Activated B cell treated with CpG ODN at 0.5 μM for 24 hours (primary cell): ENCODE measurements around the gene LBH. TPM values are rescaled to one million over a fixed set of nuclear protein-coding genes. Genes with fewer than 3 reads are reported as not detected.

Source experiments
- ATAC-seq: fragments of 200-7000 bp; cut with Tn5 transposase; one replicate; pipeline ENCODE4 v1.10.0; 2021; ENCODE audit warnings: low read depth, mild to moderate bottlenecking, moderate library complexity
- CTCF ChIA-PET: fragments of 350-600 bp; sonication (Branson Sonifier 250); formaldehyde crosslinking; loops from one replicate; lab custom pipeline; 2021; ENCODE audit warnings: antibody characterized with exemption; lab: Charles Lee
- POLR2A ChIA-PET: fragments of 350-600 bp; sonication (Branson Sonifier 250); formaldehyde crosslinking; loops from one replicate; lab custom pipeline; 2021; ENCODE audit warnings: antibody characterized with exemption; lab: Charles Lee
- DNase-seq: peaks from one replicate; pipeline ENCODE4 v3.0.0; 2022
- H3K27ac Mint-ChIP-seq: one replicate; pipeline ENCODE4 v1.8.0; 2020; ENCODE audit warnings: mixed read lengths
- H3K27me3 Mint-ChIP-seq: one replicate; pipeline ENCODE4 v1.8.0; 2021; ENCODE audit warnings: mixed read lengths
- H3K36me3 Mint-ChIP-seq: one replicate; pipeline ENCODE4 v1.8.0; 2021; ENCODE audit warnings: low read depth, mixed read lengths
- H3K4me1 Mint-ChIP-seq: one replicate; pipeline ENCODE4 v1.8.0; 2021; ENCODE audit warnings: mixed read lengths
- H3K4me3 Mint-ChIP-seq: one replicate; pipeline ENCODE4 v1.8.0; 2020; ENCODE audit warnings: mild to moderate bottlenecking, mixed read lengths
- H3K9me3 Mint-ChIP-seq: one replicate; pipeline ENCODE4 v1.8.0; 2020; ENCODE audit warnings: mixed read lengths
- intact Hi-C: fragments of 100-400 bp; cut with micrococcal nuclease; formaldehyde crosslinking; loops from one replicate; pipeline ENCODE4 v1.15.1; 2024
- total RNA-seq: library from RNA; stranded (reverse); gene quantifications from 2 replicates; pipeline ENCODE4 v1.2.3, GENCODE V29; 2022
- TF ChIP-seq, protein P1 (sequence below): fragments of 200-600 bp; IDR thresholded peaks from one replicate; pipeline ENCODE4 v1.8.0; 2022; ENCODE audit warnings: antibody characterized with exemption, mild to moderate bottlenecking

LBH gene
- total RNA-seq, 1 donor from 2014 or later, result 131 TPM

GRCh38 chr2:30232801-30233130 is 1.4 kb downstream of the LBH start:
- H3K9me3 Mint-ChIP-seq, result no peaks in the 10 kb centered on the region
- no peaks in the 10 kb centered on the region for H3K27me3 Mint-ChIP-seq
- POLR2A ChIA-PET, result interaction anchor here (0.6 to 9.0 kb wide), 29 partner anchors 8 to 241 kb away, joined by 3 to 147 read pairs (median 12); partner anchors contain the start of genes LCLAT1 and YPEL5
- peak overlapping the region; percentile 93 for H3K4me3 Mint-ChIP-seq
- TF ChIP-seq, protein P1, sequence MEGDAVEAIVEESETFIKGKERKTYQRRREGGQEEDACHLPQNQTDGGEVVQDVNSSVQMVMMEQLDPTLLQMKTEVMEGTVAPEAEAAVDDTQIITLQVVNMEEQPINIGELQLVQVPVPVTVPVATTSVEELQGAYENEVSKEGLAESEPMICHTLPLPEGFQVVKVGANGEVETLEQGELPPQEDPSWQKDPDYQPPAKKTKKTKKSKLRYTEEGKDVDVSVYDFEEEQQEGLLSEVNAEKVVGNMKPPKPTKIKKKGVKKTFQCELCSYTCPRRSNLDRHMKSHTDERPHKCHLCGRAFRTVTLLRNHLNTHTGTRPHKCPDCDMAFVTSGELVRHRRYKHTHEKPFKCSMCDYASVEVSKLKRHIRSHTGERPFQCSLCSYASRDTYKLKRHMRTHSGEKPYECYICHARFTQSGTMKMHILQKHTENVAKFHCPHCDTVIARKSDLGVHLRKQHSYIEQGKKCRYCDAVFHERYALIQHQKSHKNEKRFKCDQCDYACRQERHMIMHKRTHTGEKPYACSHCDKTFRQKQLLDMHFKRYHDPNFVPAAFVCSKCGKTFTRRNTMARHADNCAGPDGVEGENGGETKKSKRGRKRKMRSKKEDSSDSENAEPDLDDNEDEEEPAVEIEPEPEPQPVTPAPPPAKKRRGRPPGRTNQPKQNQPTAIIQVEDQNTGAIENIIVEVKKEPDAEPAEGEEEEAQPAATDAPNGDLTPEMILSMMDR, result no peak
- CTCF ChIA-PET, result interaction anchor here (0.9 to 11.2 kb wide), 9 partner anchors 8 to 479 kb away, joined by 3 to 90 read pairs (median 3); no protein-coding TSS in a partner anchor
- H3K27ac Mint-ChIP-seq, result peak overlapping the region; percentile 94
- ATAC-seq (peak; percentile 7), DNase-seq (peak; percentile 48)
- intact Hi-C loops, result loop anchor here (1.0 to 10.0 kb wide), 10 partner anchors 44 to 1830 kb away; partner anchors contain the start of genes CAPN14 and SPAST
- peaks cover 37% of the 10 kb centered on the region for H3K36me3 Mint-ChIP-seq
- H3K4me1 Mint-ChIP-seq, result peaks cover 55% of the 10 kb centered on the region

DNA sequence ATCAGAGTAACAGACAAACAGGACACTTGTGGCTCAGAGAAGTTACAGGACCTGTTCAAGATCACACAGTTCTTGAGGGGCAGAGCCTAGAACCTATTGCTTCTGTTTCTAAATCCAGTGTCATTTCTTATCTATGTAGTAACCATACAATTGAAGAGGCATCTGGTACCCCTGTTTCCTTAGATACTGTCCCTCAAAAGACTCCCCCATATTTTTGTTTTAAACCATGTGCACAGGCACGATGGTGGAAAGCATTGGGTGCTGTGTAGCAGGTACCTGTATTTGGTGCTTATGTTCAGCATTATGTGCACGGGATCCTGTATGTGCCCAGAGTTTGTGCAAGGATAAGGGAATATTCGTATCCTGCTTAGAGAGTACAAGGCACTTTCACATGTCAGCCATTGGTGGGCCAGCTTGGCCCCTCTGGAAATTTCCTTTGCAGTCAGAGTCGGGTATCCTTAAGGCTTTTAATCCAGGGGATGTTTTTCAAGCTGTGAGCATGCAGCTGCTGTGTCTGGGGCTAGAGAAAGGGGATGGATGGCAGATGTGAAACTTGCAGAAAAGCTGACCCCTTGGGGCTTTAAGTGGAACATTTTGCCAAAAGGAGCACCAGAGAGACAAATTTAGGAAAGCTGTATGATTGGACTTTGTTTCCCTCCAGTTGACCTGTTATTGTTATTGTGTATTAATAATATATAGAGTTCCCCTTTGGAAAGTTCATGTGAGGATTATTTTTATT is 2.1 kb downstream of the LBH start:
- POLR2A ChIA-PET, result interaction anchor here (0.6 to 9.0 kb wide), 30 partner anchors 11 to 241 kb away, joined by 3 to 147 read pairs (median 12); partner anchors contain the start of genes LCLAT1 and YPEL5
- no peak for ATAC-seq
- no peaks in the 10 kb centered on the region for H3K27me3 Mint-ChIP-seq

GRCh38 chr2:30234180-30234971 is 3.0 kb downstream of the LBH start:
- Mint-ChIP-seq H3K4me3 (peak overlapping the region; percentile 93), H3K9me3 (no peaks in the 10 kb centered on the region), H3K27me3 (no peaks in the 10 kb centered on the region), H3K27ac (peak overlapping the region; percentile 94), H3K4me1 (peaks cover 71% of the 10 kb centered on the region), H3K36me3 (peaks cover 53% of the 10 kb centered on the region)
- TF ChIP-seq, protein P1, result no peak
- DNase-seq (no peak), ATAC-seq (no peak)
- CTCF ChIA-PET, result interaction anchor here (0.7 to 6.8 kb wide), 14 partner anchors 8 to 477 kb away, joined by 3 to 51 read pairs (median 4); partner anchors contain the start of gene YPEL5
- intact Hi-C loops, result loop anchor here (5.0 to 10.0 kb wide), 4 partner anchors 240 to 1828 kb away; partner anchors contain the start of genes CAPN14 and SPAST
- POLR2A ChIA-PET, result interaction anchor here (0.6 to 9.0 kb wide), 20 partner anchors 10 to 203 kb away, joined by 3 to 147 read pairs (median 6); partner anchors contain the start of gene YPEL5

More for the DNA sequence above, 2.1 kb downstream of the LBH start:
- no peak for DNase-seq
- peak overlapping the region; percentile 94 for H3K27ac Mint-ChIP-seq
- TF ChIP-seq, protein P1, result no peak
- H3K36me3 Mint-ChIP-seq, result peaks cover 44% of the 10 kb centered on the region
- H3K4me3 Mint-ChIP-seq, result peak overlapping the region; percentile 93
- no peaks in the 10 kb centered on the region for H3K9me3 Mint-ChIP-seq
- intact Hi-C loops, result loop anchor here (2.0 to 10.0 kb wide), 6 partner anchors 49 to 1829 kb away; partner anchors contain the start of genes CAPN14 and SPAST
- CTCF ChIA-PET, result interaction anchor here (0.7 to 11.2 kb wide), 15 partner anchors 7 to 478 kb away, joined by 3 to 90 read pairs (median 4); partner anchors contain the start of gene YPEL5
- peaks cover 62% of the 10 kb centered on the region for H3K4me1 Mint-ChIP-seq

DNA sequence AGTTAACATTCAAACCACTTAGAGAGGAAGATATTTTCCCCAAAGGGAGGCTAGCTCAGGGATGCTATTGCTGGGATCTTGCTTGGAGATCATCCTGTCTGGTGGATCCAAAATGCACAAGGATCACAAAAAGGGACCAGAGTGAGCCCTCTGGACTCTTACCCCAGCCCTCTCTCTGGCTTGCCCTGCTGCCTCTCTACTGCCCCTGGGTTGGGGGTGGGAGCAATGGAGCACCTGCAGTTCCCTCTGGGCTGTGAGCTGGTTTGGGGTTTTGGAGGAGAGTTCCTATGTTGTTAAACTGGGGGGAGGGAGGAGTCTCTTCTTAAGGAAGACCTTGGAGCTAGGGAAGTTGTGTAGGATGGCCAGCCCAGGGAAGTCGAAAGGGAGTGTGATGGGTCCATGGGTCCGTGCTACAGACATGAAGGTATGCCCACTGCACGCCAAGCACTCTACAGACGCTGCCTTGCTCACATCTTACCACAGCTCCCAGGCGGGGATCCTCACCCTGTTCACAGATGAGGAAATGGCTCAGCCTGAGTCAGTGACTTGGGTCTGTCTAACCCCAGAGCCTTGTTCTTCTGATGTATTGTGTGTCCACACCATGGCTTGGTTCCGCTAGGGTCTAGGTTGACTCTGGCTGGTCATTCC is 3.8 kb downstream of the LBH start:
- ATAC-seq, result no peak
- TF ChIP-seq, protein P1, result no peak
- Mint-ChIP-seq H3K36me3 (peaks cover 60% of the 10 kb centered on the region), H3K27me3 (no peaks in the 10 kb centered on the region), H3K4me3 (peak overlapping the region; percentile 93), H3K4me1 (peaks cover 78% of the 10 kb centered on the region), H3K9me3 (no peaks in the 10 kb centered on the region), H3K27ac (peak overlapping the region; percentile 94)
- DNase-seq, result no peak
- POLR2A ChIA-PET, result interaction anchor here (0.6 to 9.0 kb wide), 16 partner anchors 9 to 215 kb away, joined by 3 to 147 read pairs (median 4); no protein-coding TSS in a partner anchor
- intact Hi-C loops, result loop anchor here (10.0 kb wide), 1 partner anchor 240 kb away; no protein-coding TSS in a partner anchor
- CTCF ChIA-PET, result interaction anchor here (1.1 to 6.8 kb wide), 6 partner anchors 33 to 476 kb away, joined by 4 to 51 read pairs (median 7); no protein-coding TSS in a partner anchor
